Thoracic aorta (tissue), 2 donors: ENCODE data around the gene MRO. TPM values are rescaled to one million over a fixed set of nuclear protein-coding genes. Genes with fewer than 3 reads are reported as not detected.
A peak's percentile ranks its signal among the peaks of the same experiment; 100 is the strongest.

Experiments
- ATAC-seq: fragments of 150-250 bp; one replicate; pipeline ENCODE4 v1.8.0; 2017; ENCODE audit warnings: low read depth; ENCODE audit not compliant: insufficient number of reproducible peaks, low FRiP score
- DNase-seq: peaks from one replicate; pipeline ENCODE4 v3.0.0-alpha.2; 2020; ENCODE audit warnings: low spot score
- H3K27ac ChIP-seq, 2 donors: fragments of 200-600 bp; sonication (generic); 1 replicate in 1 of 2; 2 replicates in 1 of 2; pipeline ENCODE4 v1.5.1; 2016; ENCODE audit warnings: mild to moderate bottlenecking in 2 of 2, moderate library complexity in 2 of 2
- H3K27me3 ChIP-seq: fragments of 200-600 bp; sonication (generic); replicated peaks from 2 replicates; pipeline ENCODE4 v1.6.0; 2016; ENCODE audit warnings: mild to moderate bottlenecking; ENCODE audit not compliant: insufficient read depth
- H3K36me3 ChIP-seq: fragments of 200-600 bp; sonication (generic); one replicate; pipeline ENCODE4 v1.5.1; 2016
- H3K4me1 ChIP-seq, 2 donors: fragments of 200-600 bp; sonication (generic); 1 replicate in 1 of 2; 2 replicates in 1 of 2; pipeline versions ENCODE4 v1.5.1 to v1.6.0; 2016; ENCODE audit warnings: low read depth in 2 of 2, mild to moderate bottlenecking in 1 of 2; ENCODE audit not compliant: control insufficient read depth in 1 of 2
- H3K4me3 ChIP-seq: fragments of 200-600 bp; sonication (generic); 2 replicates; pipeline ENCODE4 v1.5.1; 2016; ENCODE audit warnings: mild to moderate bottlenecking
- H3K9me3 ChIP-seq: fragments of 200-600 bp; sonication (generic); 2 replicates; pipeline ENCODE4 v1.5.1; 2016
- total RNA-seq, 2 donors: library from RNA; depleted of rRNA; stranded (reverse); fragments of >200 nt; gene quantifications; one replicate each; pipeline versions ENCODE4 v1.1.0 to v1.2.3, GENCODE V29; 2016
- TF ChIP-seq, protein P1 (sequence below): fragments of 200-600 bp; sonication (generic); IDR thresholded peaks from one replicate; pipeline ENCODE4 v1.5.1; 2019; ENCODE audit warnings: antibody characterized with exemption

The MRO gene
- total RNA-seq, 2 donors from 2014 or later = 1.1 to 6.3 TPM

DNA sequence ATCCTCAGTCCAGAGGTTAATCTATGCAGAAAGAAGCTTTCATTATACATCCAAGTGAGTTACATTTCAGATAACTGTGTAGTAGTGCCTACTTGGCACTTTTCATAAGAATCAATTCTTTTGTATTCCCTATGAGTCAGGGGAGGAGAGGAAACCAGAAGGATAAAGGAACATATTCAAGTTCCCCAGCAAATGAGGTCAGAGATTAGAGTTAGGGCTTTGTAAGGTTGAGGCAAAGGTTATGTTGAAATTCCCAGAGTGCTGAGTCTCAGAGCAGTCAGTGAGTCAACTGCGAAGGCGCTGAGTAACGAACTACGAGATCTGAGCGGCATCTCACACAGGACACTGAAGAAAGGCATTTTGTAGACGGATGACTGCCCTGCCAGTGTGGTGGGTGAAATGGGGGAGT, 34.1 kb upstream of the MRO start:
- Histone ChIP-seq H3K27me3 (no peaks in the 10 kb centered on the region), H3K4me1 (no peaks in the 10 kb centered on the region), H3K36me3 (no peaks in the 10 kb centered on the region), H3K27ac (peak overlapping the region in 1 of 2 donors; percentile 19), H3K4me3 (no peak overlapping the region), H3K9me3 (no peaks in the 10 kb centered on the region)
- ATAC-seq (no peak), DNase-seq (no peak)
- TF ChIP-seq, protein P1, sequence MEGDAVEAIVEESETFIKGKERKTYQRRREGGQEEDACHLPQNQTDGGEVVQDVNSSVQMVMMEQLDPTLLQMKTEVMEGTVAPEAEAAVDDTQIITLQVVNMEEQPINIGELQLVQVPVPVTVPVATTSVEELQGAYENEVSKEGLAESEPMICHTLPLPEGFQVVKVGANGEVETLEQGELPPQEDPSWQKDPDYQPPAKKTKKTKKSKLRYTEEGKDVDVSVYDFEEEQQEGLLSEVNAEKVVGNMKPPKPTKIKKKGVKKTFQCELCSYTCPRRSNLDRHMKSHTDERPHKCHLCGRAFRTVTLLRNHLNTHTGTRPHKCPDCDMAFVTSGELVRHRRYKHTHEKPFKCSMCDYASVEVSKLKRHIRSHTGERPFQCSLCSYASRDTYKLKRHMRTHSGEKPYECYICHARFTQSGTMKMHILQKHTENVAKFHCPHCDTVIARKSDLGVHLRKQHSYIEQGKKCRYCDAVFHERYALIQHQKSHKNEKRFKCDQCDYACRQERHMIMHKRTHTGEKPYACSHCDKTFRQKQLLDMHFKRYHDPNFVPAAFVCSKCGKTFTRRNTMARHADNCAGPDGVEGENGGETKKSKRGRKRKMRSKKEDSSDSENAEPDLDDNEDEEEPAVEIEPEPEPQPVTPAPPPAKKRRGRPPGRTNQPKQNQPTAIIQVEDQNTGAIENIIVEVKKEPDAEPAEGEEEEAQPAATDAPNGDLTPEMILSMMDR = no peak

DNA sequence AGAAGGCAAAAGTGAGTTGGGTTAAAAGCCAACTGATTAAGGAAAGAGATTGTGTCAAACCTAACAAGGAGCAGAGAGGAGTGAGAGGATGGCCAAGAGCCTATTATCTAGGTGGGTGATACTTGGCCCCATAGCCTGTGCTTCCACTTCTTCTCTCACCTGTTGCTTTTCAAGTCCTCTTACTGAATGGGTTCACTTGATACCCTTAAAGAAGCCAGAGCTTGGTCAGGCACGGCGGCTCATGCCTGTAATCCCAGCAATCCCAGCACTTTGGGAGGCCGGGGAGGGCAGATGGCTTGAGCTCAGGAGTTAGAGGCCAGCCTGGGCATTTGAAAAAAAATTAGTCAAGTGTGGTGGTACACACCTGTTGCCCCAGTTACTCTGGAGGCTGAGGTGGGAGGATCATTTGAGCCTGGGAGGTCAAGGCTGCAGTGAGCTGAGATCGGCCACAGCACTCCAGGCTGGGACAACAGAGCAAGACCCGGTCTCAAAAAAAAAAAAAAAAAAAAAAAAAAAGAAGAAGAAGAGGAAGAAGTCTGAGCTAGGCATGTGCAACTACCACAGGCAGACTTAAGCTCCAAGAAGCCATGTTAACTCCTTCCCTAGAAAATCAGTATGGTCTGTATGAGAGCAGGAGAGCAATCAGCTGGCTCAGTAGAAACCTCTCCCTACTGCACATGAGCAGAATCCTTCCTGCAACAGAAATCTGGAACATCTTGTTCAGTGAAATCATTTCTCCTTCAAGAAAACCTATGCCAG, 30.7 kb upstream of the MRO start:
- Histone ChIP-seq H3K9me3 (no peaks in the 10 kb centered on the region), H3K36me3 (no peaks in the 10 kb centered on the region), H3K4me3 (no peak overlapping the region), H3K4me1 (no peaks in the 10 kb centered on the region), H3K27ac (no peak overlapping the region), H3K27me3 (no peaks in the 10 kb centered on the region)
- TF ChIP-seq, protein P1 = no peak
- ATAC-seq (no peak), DNase-seq (no peak)

DNA sequence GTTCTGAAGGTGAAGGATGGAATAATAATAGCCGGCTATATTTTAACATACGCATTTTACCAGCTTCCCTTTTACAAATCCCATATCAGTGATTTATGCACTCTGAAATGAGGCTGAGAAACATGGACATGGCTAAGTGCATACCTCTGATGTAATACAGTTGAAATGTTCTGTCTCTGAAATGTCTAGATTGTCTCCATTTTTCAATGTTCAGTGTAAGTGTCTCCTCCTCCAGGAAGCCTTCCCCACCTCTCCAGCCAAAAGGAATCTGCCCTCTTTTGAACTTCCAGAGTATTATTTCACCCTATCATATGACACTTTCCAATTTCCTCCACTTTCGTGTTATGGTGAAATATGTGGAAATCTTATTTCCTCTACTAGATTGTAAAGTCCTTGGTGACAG, 29.6 kb upstream of the MRO start:
- H3K27ac ChIP-seq = no peak overlapping the region
- TF ChIP-seq, protein P1 = no peak
- H3K36me3 ChIP-seq = no peaks in the 10 kb centered on the region
- no peaks in the 10 kb centered on the region for H3K27me3 ChIP-seq
- H3K9me3 ChIP-seq = no peaks in the 10 kb centered on the region
- H3K4me3 ChIP-seq = no peak overlapping the region
- no peak for ATAC-seq
- DNase-seq = no peak
- H3K4me1 ChIP-seq = no peaks in the 10 kb centered on the region

DNA sequence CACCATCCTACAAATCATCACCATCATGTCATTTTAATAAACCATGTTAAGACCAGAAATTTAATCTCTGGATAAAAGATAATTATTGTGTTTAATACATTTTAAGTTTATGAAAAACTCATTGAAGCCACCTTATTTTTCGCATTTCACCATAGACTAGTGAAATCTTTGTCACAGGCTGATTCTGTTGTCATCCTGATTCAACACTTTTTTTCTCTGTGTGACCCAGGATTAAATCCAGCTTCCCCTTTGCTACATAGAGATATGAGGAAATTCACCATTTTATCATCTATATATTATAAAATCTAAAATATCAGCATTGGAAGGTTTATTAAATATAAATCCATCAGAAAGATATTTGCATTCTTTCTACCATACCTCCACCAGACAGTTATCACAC, 29.2 kb upstream of the MRO start:
- Histone ChIP-seq H3K4me3 (no peak overlapping the region), H3K27me3 (no peaks in the 10 kb centered on the region), H3K27ac (no peak overlapping the region), H3K4me1 (no peaks in the 10 kb centered on the region), H3K9me3 (no peaks in the 10 kb centered on the region), H3K36me3 (no peaks in the 10 kb centered on the region)
- TF ChIP-seq, protein P1 = no peak
- ATAC-seq (no peak), DNase-seq (no peak)

DNA sequence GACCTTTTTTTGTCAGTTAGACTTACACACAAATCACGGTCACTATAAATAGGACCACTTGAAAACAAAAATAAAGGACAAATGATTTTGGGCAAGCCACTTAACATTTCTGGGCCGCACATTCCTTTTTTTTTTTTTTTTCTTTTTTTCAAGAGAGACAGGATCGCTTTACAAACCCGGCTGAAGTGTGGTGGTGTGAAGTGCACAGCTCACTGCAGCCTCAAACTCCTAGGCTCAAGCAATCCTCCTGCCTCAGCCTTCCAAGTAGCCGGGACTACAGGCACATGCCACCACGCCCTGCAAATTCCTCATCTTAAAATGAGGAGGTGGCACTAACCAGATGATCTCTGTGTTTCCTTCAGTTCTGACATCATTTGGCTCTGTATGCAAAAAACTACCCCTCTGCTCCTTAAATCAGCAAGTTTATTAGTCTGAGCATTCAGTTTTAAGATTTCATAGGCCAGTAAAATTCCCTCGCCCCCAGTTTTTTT, 28.3 kb upstream of the MRO start:
- no peaks in the 10 kb centered on the region for H3K27me3 ChIP-seq
- no peak overlapping the region for H3K27ac ChIP-seq
- H3K9me3 ChIP-seq = no peaks in the 10 kb centered on the region
- H3K36me3 ChIP-seq = no peaks in the 10 kb centered on the region
- ATAC-seq = no peak
- TF ChIP-seq, protein P1 = no peak
- no peaks in the 10 kb centered on the region for H3K4me1 ChIP-seq
- no peak for DNase-seq
- no peak overlapping the region for H3K4me3 ChIP-seq
